Measurements from ENCODE around the gene ZNF670.

GRCh38 chr1:247037511-247038320, 40.9 kb downstream of the ZNF670 start:
- TF ChIP-seq EZH2 (IDR thresholded peaks at IDR 0.05; ENCODE audit: low read length, unreplicated experiment): no peak
- TF ChIP-seq CTCF (conservative IDR thresholded peaks at IDR 0.05; ENCODE audit: low read depth, low read length): no peak

Measured in PC-3 (cell line).